WI38 (cell line): ENCODE results near the gene RDH11.

Source experiments
- H3K4me3 ChIP-seq: 2 replicates; pipeline ENCODE4 v1.5.1; 2011; ENCODE audit warnings: low read depth, mild to moderate bottlenecking, control low read depth, low read length
- TF ChIP-seq, protein P1 (sequence below): IDR thresholded peaks from 2 replicates; pipeline ENCODE4 v1.5.1; 2012; ENCODE audit warnings: low read depth, mild to moderate bottlenecking, control low read depth, low read length

Gene RDH11

DNA sequence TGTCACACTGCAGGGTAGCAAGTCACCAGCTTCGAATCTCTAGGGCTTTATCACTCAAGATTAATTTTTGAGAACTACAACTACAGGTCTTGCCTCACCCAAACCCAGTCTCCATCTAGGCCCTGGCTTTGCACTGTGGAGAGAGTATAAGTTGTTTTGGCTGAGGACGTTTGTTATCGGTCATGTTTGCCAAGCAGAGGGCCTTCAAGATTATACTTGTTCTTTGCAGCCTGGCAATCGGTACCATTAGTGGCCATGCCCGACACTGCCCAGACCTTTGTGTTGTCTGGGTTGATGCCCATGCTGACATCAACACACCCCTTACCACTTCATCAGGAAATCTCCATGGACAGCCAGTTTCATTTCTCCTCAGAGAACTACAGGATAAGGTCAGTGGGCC, 50.1 kb downstream of the RDH11 start:
- no peak overlapping the region for H3K4me3 ChIP-seq
- TF ChIP-seq, protein P1, sequence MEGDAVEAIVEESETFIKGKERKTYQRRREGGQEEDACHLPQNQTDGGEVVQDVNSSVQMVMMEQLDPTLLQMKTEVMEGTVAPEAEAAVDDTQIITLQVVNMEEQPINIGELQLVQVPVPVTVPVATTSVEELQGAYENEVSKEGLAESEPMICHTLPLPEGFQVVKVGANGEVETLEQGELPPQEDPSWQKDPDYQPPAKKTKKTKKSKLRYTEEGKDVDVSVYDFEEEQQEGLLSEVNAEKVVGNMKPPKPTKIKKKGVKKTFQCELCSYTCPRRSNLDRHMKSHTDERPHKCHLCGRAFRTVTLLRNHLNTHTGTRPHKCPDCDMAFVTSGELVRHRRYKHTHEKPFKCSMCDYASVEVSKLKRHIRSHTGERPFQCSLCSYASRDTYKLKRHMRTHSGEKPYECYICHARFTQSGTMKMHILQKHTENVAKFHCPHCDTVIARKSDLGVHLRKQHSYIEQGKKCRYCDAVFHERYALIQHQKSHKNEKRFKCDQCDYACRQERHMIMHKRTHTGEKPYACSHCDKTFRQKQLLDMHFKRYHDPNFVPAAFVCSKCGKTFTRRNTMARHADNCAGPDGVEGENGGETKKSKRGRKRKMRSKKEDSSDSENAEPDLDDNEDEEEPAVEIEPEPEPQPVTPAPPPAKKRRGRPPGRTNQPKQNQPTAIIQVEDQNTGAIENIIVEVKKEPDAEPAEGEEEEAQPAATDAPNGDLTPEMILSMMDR, result no peak

DNA sequence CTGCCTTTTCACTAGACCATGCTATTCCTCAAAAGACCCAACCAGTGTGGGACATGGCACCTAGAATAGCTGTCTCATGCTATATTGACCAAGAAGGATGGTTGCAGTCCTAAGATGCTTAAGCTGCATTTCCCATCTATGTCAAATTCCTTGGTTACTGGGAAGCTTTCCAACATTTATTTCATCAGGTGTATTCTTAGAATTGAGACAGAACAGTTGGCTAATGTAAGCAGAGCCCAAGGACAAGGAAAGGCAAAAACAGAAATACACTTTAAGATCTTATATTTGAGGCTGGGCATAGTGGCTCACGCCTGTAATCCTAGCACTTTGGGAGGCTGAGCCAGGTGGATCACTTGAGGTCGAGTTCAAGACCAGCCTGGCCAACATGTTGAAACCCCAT, 51.1 kb downstream of the RDH11 start:
- H3K4me3 ChIP-seq, result no peak overlapping the region
- TF ChIP-seq, protein P1, result no peak

DNA sequence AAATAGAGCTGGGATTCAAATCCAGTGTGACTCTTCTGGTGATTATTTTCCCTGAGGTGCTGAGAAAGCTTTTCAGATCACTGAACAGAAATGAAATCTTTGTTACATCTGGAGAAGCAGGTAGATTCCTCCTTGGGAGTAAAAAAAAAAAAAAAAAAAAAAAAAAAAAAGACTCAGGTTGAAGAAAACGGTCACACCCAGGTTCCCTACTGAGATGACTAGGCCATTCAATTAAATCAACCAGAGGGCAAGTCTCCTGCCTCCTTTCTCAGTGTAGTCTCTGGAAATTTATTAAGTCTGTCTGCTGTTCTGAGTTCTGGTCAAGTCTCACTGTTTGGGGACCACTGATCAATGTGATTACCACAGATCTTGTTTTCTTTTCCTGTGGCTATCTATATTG, 51.9 kb downstream of the RDH11 start:
- no peak overlapping the region for H3K4me3 ChIP-seq
- TF ChIP-seq, protein P1, result no peak

DNA sequence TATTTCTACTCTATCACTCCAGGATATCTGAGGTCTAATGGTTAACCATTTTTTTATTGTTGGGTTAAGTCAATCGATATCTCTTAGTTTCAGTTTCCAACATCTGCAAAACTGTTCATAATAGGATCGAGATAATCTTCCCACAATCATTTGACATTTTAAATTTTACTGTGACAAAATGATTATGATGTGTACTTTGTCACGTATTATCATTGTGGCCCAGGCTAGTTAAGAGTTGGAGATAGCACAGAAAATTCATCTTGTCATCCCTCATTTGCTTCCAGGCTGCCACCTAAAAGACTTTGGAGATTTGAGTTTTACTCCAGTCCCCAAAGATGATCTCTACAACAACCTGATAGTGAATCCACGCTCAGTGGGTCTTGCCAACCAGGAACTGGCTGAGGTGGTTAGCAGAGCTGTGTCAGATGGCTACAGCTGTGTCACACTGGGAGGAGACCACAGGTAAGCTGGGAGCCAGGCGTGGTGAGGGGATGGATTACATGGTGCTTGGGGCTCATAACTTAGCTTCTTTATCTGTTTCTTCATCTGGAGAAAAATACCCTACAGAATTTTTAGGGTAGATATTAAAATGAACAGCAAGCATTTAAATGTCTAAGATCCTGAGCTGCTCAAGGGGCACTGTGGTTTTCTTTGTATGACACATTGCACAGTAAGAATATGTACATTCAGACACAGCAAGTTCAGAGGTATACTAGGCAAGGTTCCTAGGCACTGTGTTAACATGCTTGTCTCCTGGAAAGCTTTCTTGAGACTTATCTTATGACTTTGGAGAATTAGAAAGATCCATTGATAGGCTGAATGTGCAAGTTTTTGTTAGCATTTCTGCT, 53.4 kb downstream of the RDH11 start:
- H3K4me3 ChIP-seq, result no peak overlapping the region
- TF ChIP-seq, protein P1, result no peak

DNA sequence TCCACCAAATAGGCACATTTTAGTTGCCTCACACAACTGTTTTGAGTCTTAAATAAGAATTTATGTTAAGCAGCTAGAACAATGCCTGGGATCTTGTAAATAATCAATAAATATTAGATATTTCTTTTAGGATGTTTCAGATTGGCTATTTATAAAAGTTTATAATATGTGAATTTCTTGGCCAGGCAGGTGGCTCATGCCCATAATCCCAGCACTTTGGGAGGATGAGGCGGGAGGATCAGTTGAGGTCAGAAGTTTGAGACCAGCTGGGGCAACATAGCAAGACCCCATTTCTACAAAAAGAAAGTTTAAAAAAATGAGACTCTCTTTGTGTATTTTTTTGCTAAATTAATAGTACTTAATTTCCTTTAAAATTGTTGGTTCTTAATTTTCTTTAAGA, 54.1 kb downstream of the RDH11 start:
- TF ChIP-seq, protein P1, result no peak

DNA sequence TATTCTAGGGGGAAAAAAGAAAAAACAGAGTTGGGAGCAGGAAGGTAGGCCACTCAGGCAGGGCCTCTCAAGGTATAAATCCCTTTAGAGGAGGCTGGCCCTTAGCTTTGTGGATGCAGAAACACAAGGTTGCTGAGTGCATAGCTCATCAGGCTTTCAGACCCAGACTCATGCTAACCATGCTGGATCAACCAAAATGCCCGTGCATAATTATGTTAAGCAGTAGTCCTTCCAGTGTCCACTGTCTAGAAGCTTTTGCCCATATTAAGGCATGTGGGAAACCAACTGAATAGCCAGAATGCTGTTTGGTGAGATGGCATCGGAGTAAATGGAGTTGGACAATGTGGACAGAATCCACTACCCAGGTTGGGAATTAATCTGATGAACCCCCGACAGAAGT, 56.9 kb downstream of the RDH11 start:
- TF ChIP-seq, protein P1, result no peak
- H3K4me3 ChIP-seq, result no peak overlapping the region

More for the DNA sequence above, 54.1 kb downstream of the RDH11 start:
- H3K4me3 ChIP-seq, result no peak overlapping the region

DNA sequence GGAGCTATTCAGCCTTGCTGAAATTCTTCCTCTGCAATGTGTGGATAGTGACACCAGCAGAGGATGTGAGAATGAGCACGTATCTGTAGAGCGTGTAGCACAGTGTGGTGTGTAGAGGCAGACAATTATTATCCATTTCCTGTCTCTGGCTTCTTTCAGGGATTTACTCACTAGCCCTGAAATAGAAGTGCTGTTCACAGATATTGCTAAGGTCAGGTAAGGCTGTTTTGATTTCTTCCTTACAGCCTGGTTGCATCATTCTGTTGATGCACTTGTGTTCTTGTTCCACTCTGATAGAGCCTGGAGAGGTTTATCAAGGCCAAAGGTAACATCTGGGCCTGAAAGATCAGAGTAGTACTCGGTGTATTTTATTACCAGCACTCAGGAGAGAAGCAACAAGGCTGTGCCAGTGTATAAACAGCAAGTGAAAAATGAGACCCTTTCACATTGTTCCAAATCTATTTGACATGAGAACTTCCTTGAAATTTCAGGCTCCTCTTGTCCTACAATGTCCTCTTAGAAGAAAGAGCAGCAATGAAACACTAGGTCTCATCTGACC, 59.1 kb downstream of the RDH11 start:
- TF ChIP-seq, protein P1, result no peak
- no peak overlapping the region for H3K4me3 ChIP-seq
